ENCODE data around the gene RNF103. TPM values are rescaled to one million over a fixed set of nuclear protein-coding genes. Genes with fewer than 3 reads are reported as not detected.
"Not testable (repeated sequence)": the region's sequence is repeated elsewhere in the genome, so short reads cannot be mapped to it uniquely, and the experiment has no call there.

The RNF103 gene
- polyA plus RNA-seq, 4 donors: 31.7 to 35.7 (median 34.1) TPM

DNA sequence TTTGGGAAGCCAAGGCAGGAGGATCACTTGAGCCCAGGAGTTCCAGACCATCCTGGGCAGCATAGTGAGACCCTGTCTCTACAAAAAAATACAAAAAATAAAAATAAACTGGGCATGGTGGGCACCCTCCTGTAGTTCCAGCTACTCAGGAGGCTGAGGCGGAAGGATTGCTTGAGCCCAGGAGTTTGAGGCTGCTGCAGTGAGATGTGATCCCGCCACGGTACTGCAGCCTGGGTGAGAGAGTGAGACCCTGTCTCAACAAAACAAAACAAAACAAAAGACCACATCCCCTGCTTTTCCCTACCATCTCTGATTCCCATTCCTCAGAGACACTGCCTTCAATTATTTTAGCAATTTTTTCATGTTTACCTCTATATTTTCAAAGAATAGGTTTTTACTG, 3.9 kb upstream of the RNF103 start:
- DNase-seq (ENCODE audit: low read depth in 4 of 4, low spot score in 2 of 4): no peak

DNA sequence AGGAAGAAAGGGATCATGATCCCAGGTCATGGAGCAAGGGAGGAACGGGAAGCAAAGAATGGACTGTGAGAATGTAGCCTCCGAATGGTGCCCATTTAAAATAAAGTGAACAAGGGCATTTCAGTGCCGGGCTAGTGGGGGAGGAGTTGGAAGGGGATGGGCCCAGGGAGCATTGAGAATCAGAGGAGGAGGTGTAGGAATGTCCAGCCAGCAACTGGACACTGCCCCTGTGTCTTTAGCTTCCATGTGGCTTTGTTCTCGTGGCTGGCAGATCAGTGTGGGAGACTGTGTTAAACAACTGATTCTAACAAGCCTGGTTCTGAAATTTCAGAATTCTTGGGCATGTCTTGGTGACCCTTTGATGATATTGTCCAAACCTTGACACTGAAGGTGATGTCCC, 1.4 kb upstream of the RNF103 start:
- DNase-seq (ENCODE audit: low read depth in 4 of 4, low spot score in 2 of 4): no peak

DNA sequence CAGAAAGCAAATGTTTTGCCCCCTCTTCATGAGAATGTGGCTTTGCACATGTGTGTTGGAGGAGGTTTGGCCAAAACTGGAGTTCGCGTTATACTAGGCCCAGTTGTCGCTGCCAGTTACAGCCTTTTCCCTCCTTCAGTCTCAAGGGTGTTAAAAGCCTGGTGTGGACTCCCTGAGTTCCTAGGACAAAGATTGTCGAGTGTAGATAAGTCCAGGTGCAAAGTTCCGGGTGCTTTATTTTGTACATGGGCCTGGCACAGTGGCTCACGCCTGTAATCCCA, 542 bp upstream of the RNF103 start:
- peak in 1 of 4 donors; percentile 10 for DNase-seq (ENCODE audit: low read depth in 4 of 4, low spot score in 2 of 4)

DNA sequence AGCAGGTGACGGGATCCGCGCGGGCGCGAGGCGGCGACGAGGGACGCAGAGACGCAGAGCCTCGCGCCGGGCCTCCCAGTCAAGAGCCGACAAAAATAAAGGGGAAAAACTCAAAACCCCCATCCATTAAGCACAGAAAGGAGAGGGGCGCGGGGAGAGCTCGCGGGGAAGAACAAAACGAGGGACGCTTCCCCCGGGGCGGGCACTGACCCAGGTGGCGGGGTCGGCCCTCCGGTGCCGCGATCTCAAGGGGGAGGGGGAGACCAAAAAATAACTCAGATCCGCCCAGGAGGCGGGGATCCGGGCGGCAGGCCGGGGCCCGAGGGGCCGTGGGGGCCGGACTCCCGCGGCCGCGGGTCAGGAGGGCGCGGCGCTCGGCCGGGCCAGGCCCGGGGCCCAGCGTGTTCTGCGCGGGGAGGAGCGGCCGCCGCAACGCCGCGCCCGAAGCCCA, 597 bp downstream of the RNF103 start:
- peak in 1 of 4 donors; percentile 12 for DNase-seq (ENCODE audit: low read depth in 4 of 4, low spot score in 2 of 4)

DNA sequence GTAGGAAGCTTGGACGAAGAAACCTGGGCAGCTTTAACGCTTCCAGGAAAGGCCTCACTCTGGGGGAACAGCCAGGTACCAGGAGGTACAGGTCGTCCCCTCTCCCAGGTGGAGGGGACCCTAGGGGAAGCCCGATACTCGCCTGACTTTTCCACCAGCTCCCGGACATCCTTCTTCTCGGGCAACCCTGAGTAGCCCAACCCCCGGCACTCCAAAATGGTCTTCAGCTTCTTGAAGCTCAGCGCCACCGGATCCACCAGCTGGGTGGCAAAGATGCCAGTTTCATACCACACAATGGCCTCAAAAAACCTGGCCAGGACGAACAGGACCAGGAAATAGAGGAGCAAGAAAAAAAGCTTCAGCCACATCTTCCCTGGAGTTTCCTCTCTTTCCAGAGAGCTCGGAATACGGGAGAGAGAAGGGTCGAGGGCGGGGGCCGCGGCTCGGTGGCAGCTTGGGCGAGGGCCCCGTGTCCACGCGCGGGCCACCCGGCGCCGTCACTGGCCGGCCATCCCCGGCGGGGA, 1.1 kb downstream of the RNF103 start:
- peak; percentile 21 to 60 (median 38) for DNase-seq (ENCODE audit: low read depth in 4 of 4, low spot score in 2 of 4)

DNA sequence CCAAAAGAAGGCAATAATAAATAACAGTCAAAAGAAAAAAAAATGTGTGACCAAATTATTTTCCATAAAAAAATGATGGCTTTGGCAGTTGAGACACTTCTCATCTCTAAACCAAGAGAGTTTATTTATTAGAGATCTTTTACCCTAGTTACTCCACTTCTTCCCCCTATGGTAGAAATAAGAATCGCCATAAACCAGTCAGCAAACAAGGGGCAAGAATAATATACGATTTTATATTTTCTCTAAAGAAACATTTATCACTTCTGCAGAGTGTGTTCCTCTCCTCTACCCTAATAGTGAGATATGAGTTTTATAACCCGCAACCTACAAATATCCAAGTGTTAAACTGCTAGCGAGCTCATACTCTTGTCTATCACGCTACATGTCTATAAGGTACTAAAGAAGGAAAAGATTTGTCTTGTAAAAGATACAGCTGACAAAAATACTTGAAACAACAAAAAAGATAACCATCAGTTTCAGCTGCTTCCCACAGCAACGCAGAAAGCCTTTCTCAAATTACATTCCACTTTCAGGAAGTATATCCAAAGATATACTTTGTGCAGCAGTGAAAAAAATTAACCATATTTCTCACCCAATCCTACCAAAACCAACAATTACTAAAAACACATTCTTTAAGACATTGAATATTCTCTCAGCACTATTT, 2.3 kb downstream of the RNF103 start:
- peak in 3 of 4 donors; percentile 3 to 15 (median 8) for DNase-seq (ENCODE audit: low read depth in 4 of 4, low spot score in 2 of 4)

DNA sequence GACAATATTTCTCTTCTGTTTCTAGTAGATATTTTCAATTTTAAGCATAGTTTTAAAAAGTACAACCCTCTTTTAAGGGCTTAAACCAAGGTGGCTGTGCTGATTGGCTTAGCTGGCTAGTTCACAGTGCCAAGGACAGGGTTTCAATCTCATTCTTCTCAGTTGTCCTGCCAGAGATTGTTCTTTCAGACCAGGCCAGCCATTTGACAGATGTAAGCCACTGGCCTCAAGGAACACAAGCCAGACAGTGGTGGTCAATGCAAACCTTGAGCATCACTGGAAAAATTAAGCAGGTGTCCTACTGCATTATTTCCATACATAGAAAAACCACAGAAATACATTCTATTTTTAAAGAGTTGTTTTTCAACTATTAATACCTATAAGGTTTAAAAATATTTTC, 5.9 kb downstream of the RNF103 start:
- no peak for DNase-seq (ENCODE audit: low read depth in 4 of 4, low spot score in 2 of 4)

DNA sequence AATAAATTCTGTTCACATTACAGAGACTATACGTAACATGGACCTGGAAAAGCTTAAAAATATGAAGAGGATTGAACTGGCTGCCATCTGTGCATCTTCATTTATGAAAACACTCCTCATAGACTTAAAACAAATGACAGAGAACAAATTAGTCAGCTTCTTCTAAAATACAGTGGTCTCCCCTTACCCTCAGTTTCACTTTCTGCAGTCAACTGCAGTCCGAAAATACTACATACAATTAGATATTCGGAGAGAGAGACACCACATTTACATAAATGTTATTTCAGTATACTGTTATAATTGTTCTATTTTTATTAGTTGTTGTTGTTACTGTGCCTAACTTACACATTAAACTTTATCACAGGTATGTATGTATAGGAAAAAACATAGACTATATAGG, 6.5 kb downstream of the RNF103 start:
- no peak for DNase-seq (ENCODE audit: low read depth in 4 of 4, low spot score in 2 of 4)

DNA sequence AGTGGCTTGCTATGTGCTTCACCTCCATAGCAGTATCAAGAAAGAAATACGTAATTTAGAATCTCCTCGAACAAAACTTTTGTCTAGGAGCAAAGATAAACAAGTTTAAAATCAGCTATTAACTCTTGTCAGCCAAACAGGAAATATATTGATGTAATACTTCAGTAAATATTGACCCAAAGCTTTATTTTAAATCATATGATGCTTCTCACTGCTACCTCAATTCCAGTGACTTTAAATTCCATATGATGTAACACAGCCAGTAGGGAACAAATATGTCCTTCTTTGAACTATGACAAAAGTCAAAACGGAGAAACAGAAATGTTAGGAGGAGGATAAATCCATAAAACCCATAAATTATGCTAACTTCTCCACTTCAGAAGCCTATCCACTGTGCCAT, 7.2 kb downstream of the RNF103 start:
- no peak for DNase-seq (ENCODE audit: low read depth in 4 of 4, low spot score in 2 of 4)

DNA sequence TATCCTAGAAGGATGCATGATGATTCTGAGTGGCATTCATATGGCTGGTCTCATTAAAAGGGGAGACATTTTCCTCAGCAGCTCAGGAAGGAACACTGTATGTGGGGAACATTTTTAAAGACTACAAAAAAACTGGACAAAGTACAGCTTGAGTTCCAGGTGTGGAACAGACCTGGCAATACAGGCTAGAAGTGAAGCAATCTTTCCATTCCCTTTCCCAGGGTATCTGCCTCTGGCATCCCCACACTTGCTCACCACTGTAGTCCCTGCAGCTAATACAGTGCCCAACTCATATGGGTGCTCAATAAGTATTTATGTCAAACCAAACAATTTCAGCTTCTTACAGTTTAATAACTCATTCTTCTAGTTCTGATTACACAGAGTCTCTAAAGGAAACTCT, 8.1 kb downstream of the RNF103 start:
- DNase-seq (ENCODE audit: low read depth in 4 of 4, low spot score in 2 of 4): no peak

DNA sequence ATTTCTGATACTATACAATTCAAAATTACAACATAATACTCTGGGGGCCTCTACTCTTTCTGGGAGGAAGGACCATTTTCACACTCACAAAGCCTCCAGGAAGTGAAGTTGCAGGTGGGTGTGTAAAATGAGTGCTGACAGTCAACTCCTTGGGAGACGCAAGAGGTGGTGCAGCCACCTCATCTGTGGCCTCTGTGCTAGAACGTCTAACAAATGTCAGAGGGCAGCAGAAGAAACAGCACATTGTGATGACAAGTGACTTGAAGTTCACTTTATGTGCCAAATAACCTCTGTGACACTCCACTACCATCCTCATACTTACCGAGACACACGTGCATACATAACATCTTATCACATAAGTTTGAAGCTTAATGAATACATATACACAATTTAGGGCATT, 10.2 kb downstream of the RNF103 start:
- DNase-seq (ENCODE audit: low read depth in 4 of 4, low spot score in 2 of 4): no peak

DNA sequence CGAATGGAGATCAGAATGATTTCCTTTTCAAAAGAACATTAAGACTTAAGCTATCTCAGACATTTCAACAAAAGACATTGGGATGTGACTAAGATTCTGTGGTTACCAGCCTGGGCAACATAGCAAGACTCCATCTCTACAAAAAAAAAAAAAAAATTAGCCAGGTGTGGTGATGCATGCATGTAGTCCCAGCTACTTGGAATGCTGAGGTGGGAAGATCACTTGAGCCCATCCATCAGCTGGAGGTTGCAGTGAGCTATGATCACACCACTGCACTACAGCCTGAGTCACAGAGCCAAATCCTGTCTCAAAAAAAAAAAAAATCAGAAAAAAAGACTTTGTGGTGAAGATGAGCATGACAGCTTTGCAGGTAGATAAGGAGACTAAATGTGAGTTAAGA, 12.8 kb downstream of the RNF103 start:
- DNase-seq (ENCODE audit: low read depth in 4 of 4, low spot score in 2 of 4): no peak

DNA sequence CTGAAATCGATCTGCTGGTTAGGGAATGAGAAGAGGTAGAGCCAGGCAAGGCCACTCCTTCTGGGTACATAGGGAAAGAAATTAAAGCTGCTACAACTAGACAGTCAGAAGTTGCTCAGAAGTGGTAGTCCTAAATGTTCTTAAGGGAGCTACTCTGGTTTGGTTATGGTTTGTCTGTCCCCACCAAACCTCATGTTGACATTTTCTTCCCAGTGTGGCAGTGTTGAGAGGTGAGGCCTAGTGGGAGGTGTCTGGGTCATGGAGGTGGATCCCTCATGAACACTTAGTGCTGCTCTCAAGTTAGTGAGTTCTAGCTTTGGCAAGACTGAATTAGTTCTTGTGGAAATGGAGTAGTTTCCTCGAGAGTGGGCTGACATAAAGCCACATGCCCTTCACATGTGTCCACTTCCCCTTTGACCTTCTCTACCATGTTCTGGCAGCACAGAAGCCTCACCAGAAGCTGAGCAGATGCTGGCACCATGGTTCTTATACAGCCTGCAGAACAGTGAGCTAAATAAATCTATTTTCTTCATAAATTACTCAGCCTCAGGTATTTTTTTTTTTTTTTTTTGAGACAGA, 14.7 kb downstream of the RNF103 start:
- DNase-seq (ENCODE audit: low read depth in 4 of 4, low spot score in 2 of 4): no peak

DNA sequence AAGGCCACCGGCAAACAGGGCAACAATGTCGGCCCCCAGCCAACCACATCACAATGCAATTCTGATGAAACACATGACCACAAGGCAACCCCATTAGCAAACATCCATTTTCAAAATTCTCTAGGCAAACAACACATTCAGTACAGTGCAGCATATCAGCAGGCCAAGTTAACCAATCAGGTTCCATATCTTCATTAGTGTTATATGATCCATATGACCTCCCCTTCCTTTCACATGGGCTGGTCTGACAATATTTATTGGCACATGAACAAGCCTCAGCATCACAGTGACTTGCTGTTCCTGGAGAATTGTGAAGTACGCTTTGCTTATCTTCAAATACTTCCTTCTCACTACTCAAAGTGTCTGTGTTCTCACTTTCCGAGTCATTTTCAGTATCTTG, 19.8 kb downstream of the RNF103 start:
- no peak for DNase-seq (ENCODE audit: low read depth in 4 of 4, low spot score in 2 of 4)

DNA sequence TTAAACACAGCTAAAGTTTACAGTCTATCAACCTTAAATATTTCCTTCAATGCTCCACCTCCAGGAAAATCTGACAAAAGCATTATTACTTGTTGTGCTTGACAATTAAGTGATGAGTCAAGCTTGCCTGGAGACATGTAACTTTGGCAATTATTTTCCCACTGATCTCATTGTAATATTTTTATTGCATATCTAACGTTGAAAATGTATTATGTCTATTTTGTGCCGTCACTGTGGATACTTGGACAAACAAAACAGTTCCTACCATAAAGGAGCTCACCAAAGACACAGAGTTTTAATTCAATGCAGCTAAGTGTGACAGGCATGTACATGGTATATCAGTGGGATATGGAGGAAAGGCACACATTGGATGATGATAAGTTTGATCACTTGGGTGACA, 24.7 kb downstream of the RNF103 start:
- DNase-seq (ENCODE audit: low read depth in 4 of 4, low spot score in 2 of 4): no peak

DNA sequence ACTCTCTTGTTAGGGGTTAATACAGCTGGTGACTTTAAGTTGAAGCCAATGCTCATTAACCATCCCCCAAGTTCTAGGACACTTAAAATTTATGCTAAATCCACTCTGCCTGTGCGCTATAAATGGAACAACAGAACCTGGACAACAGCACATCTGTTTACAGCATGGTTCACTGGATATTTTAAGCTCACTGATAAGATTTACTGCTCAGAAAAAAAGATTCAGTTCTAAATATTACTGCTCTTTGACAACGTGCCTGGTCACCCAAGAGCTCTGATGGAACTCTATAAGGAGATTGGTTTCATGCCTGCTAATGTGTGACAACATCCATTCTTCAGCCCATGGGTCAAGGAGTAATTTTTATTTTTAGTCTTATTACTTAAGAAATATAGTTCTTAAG, 27.5 kb downstream of the RNF103 start:
- no peak for DNase-seq (ENCODE audit: low read depth in 4 of 4, low spot score in 2 of 4)

DNA sequence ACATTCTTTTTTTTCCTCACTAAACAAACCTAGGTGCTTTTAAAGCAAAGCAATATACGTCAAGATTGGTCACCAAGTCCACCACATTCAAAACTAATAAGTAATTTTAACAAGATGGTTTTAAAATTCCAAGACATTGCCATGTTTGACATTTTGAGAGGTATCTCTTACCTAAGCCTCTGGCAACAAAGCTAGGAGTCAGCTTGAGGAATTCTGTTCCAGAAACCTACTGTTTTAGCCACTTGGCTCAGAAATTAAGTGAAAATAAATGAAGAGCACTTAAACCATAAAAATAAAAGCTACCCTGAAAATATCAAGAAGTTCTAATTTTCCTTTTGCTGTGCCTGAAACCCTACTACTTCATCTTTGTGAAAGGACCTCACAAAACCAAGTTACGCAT, 30.4 kb downstream of the RNF103 start:
- DNase-seq (ENCODE audit: low read depth in 4 of 4, low spot score in 2 of 4): no peak

DNA sequence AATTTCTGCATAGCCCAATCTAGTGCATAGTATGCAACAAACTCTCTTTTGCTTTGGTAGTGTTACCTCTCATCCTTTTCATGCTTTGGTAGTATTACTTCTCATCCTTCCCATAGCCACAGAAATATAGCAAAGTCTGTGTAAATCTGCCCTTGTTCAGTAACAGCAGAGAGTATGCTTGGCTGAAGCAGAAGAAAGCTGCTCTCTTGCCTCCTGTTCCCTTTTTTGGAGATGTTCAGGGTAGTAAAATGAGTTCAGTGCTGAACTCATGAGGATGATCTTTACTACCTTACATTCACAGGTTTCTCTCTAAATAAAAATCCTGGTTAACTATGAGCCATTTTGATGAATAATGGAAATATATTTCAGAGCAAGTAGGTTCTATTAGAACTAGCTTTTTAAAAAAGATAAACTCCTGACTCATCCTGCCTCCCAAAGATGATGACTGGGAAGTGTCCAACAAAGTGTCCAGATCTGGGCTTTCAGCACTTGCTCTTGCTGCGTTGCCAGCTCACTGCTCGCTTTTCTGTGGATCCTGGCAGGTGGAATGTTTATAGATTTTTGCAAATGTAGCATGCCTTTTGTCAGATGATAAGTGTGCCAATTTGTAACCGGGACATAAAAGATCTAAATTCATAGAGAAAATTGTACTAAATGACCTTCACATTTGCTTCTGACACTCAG, 31.0 kb downstream of the RNF103 start:
- no peak for DNase-seq (ENCODE audit: low read depth in 4 of 4, low spot score in 2 of 4)

DNA sequence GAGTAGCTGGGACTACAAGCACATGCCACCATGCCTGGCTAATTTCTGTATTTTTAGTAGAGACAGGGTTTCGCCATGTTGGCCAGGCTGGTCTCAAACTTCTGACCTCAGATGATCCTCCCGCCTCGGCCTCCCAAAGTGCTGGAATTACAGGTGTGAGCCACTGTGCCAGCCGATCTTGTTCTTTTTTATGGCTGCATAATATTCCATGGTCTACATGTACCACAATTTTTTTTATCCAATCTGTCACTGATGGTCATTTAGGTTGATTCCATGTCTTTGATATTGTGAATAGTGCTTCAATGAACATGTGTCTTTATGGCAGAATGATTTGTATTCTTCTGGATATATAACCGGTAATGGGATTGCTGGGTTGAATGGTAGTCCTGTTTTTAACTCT, 34.0 kb downstream of the RNF103 start:
- not testable (repeated sequence) for DNase-seq (ENCODE audit: low read depth in 4 of 4, low spot score in 2 of 4)

DNA sequence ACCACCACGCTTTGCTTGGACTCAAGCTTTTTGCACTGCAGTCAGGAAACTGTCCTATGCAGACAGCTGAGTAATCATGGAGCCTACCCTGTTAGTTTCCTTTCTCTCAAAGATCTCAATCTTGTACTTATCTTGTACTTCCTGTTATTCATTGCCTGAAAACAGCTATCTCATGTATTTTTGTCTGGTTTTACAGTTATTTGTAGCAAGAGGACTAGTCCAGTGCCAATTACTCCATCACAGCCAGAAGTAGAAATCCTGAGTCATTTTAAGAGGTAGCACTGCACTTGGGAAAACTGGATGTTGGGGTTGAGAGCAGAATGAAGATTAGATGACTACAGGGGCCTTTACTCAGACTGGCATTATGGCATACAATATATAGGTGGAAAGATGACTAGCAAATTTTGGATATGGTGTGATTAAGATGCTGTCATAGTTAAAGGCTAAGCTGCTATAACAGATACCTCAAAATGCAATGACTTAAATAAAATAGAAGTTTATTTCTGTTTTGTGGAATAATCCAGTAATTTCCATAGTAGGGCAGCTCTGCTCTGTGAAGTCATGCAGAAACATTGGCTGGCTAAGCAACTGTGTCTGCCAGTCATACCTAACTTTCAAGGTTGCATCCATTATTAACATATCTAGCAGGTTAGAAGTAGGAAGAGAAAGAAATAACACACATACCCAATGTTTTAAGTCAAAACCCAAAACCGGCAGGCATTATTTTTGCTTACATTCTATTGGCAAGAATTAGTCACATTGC, 39.3 kb downstream of the RNF103 start:
- DNase-seq (ENCODE audit: low read depth in 4 of 4, low spot score in 2 of 4): no peak

DNA sequence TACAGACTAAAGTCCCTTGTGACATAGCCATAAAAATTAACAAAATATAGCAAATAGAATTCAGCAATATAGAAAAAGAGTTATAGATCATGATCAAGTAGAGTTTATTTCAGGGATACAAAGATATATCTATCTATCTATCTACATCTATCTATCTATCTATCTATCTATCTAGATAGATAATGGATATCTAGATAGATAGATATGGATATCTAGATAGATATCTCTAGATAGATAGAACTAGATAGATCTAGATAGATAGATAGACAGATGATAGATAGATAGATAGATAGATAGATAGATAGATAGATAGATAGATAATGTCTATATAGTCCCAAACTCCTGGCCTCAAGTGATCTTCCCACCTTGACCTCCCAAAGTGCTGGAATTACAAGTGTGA, 43.1 kb downstream of the RNF103 start:
- DNase-seq (ENCODE audit: low read depth in 4 of 4, low spot score in 2 of 4): no peak
